GM12865 (cell line): Measurements from ENCODE around the gene TRIM25.

Source experiments
- DNase-seq: peaks from one replicate; pipeline ENCODE4 v3.0.0; 2010; ENCODE audit warnings: low read depth
- H3K4me3 ChIP-seq: 2 replicates; pipeline ENCODE4 v1.5.1; 2011; ENCODE audit warnings: mild to moderate bottlenecking, low read depth, low read length, control low read depth
- CTCF ChIP-seq: IDR thresholded peaks from 2 replicates; pipeline ENCODE4 v1.5.1; 2011; ENCODE audit warnings: low read length, control low read depth, low read depth, inconsistent platforms; ENCODE audit not compliant: insufficient read depth; ENCODE audit errors: missing control alignments

The TRIM25 gene

DNA sequence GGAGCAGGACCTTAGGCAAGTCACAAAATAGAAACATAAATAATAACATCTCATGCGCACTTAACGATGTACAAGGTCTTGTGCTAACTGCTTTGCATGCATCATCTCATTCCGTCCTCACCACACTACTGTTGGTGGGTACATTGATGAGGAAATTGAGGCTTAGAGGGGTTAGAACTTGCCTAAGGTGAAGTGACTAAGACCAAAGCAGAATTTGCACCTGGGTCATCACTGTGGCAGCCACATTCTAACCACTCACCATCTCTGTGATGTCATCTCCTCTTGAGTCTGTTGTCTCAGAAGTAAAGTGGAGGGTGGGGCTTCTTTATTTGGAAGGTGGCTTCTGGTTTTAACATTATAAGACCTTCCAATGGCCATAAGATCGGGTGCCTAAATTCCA lies 20.4 kb upstream of the TRIM25 start:
- TF ChIP-seq CTCF = no peak
- no peak for DNase-seq

GRCh38 chr17:56933868-56934267 lies 20.0 kb upstream of the TRIM25 start:
- TF ChIP-seq CTCF = no peak
- H3K4me3 ChIP-seq = no peak overlapping the region
- no peak for DNase-seq

More for the DNA sequence above, 20.4 kb upstream of the TRIM25 start:
- H3K4me3 ChIP-seq = no peak overlapping the region

DNA sequence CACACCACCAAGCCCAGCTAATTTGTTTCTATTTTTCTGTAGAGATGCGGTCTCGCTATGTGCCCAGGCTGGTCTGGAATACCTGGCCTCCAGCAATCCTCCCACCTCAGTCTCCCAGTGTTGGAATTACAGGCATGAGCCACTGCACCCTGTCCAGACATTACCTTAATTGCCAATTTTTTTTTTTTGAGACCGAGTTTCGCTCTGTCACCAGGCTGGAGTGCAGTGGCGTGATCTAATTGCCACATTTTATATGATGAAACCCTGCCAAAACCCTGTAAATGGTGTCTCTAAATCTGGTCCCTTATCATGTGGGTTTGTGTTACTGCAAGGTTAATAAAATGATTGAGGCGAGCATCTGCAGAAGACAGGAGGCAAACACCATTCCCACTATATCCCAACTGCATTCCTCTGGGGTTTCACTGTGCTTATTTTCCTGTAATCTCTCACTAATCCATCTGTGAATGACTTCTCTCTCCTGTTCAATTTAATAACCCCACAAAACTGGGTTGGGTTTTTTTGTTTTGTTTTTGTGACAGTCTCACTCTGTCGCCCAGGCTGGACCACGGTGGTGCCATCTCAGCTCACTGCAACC lies 19.4 kb upstream of the TRIM25 start:
- DNase-seq = no peak
- no peak overlapping the region for H3K4me3 ChIP-seq
- TF ChIP-seq CTCF = no peak

DNA sequence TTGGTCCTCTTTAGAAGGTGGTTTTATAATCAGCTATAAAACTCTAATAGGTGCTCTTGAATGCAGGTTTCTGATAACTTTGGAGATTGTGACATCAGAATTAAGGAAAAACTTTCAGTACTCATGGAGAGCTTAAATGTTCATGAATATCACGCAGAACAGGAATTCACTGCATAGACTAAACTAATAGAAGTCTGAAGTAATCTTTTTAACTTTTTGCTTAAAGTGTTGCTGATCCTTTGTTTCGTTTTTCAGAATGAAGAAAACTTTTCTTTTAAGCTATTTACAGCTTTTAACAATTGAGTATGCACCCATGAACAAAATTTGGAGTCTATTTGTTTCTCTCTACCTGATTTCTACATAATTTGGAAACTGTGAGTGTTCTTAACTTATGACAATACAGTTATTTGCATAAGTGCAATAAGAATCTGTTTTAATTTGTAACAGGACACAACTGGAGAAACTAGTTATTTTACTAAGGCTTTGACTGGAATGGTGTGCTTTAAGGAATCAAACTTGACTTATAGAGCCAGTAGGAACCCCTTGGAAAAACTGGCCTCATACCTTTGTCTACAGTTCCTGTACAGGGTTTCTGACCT lies 17.0 kb upstream of the TRIM25 start:
- no peak for DNase-seq
- H3K4me3 ChIP-seq = no peak overlapping the region
- no peak for TF ChIP-seq CTCF

DNA sequence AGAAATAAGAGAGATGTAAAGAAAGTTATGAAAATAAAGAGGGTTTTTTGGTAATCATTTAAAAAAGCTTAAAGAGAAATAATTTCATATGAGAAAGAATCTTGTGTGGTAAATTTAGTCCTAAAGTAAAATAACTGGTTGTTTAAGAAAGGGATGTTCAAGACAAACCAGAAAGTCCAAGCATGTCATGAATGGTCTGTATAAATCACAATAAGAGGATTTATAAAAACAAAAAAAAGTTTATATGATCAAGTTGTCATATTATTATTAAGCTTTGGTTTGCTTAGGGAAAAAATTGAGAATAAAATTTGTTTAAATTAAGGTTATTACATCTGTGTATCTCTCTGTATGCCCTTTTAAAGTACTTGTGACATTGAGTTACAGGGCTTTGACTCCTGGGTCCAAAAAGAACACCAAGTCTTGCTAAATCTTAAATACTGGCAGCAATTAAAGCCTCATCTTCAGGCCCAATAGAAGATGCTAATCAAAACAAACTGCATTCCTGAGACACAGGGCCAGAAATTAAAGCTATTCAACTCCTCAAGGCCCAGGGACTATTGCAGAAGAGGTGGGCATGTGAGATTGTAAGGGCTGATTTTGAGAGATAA lies 15.6 kb upstream of the TRIM25 start:
- no peak overlapping the region for H3K4me3 ChIP-seq
- DNase-seq = no peak
- TF ChIP-seq CTCF = no peak

DNA sequence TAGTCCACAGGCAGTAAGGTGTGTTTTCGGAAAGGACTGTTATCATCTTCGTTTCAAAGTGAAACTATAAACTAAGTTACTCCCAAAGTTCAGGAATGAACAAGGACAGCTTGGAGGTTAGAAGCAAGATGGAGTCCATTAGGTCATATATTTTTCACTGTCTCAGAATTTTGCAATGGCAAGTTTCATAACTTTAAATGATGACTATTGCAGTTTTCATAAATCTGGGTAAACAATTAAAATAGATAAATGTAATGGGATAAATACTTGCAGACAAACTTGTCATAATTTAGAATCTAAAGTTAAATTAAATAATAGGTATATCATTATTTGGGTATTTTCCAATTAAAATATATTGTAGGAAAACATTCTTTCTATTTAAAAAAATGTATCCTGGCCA lies 14.7 kb upstream of the TRIM25 start:
- no peak for DNase-seq
- H3K4me3 ChIP-seq = no peak overlapping the region
- TF ChIP-seq CTCF = no peak
